ENCODE results near the gene IKZF1.
A peak's percentile ranks its signal among the peaks of the same experiment; 100 is the strongest.

IKZF1 gene

GRCh38 chr7:50362712-50363282 is 58.3 kb downstream of the IKZF1 start:
- Mint-ChIP-seq H3K36me3 (ENCODE audit: insufficient read depth) (peaks cover 83% of the 10 kb centered on the region), H3K9me3 (peaks cover 3 to 9% of the 10 kb centered on the region in 2 donors), H3K27ac (peak overlapping the region; percentile 99 to 100), H3K27me3 (no peaks in the 10 kb centered on the region), H3K4me3 (peak overlapping the region; percentile 83 to 86), H3K4me1 (ENCODE audit: low read depth in 2 of 2) (peaks cover 80 to 84% of the 10 kb centered on the region in 2 donors)
- ATAC-seq (replicated peaks) (peak; percentile 41), DNase-seq (peak; percentile 56 to 71 (median 62))

- ATAC-seq (replicated peaks), result peak; percentile 60
- DNase-seq, result peak; percentile 59 to 61 (median 60)
- Mint-ChIP-seq H3K27me3 (no peaks in the 10 kb centered on the region), H3K36me3 (ENCODE audit: insufficient read depth) (peaks cover 83% of the 10 kb centered on the region), H3K4me3 (peak overlapping the region; percentile 83 to 86), H3K27ac (peak overlapping the region; percentile 99 to 100), H3K4me1 (ENCODE audit: low read depth in 2 of 2) (peaks cover 80 to 84% of the 10 kb centered on the region in 2 donors), H3K9me3 (peaks cover 3 to 9% of the 10 kb centered on the region in 2 donors)
Observed at GRCh38 chr7:50363327-50364060, 59.0 kb downstream of the IKZF1 start.

- peaks cover 3 to 9% of the 10 kb centered on the region in 2 donors for H3K9me3 Mint-ChIP-seq
- no peak for ATAC-seq (replicated peaks)
- H3K27me3 Mint-ChIP-seq, result no peaks in the 10 kb centered on the region
- H3K27ac Mint-ChIP-seq, result peak overlapping the region; percentile 99 to 100
- H3K36me3 Mint-ChIP-seq (ENCODE audit: insufficient read depth), result peaks cover 76% of the 10 kb centered on the region
- H3K4me1 Mint-ChIP-seq (ENCODE audit: low read depth in 2 of 2), result peaks cover 74 to 78% of the 10 kb centered on the region in 2 donors
- peak overlapping the region in 1 of 2 donors; percentile 8 for H3K4me3 Mint-ChIP-seq
- no peak for DNase-seq
Observed at GRCh38 chr7:50364645-50365044, 60.1 kb downstream of the IKZF1 start.

GRCh38 chr7:50366311-50366710 is 61.8 kb downstream of the IKZF1 start:
- peak overlapping the region; percentile 88 to 89 for H3K27ac Mint-ChIP-seq
- H3K27me3 Mint-ChIP-seq, result no peaks in the 10 kb centered on the region
- peaks cover 76% of the 10 kb centered on the region for H3K36me3 Mint-ChIP-seq (ENCODE audit: insufficient read depth)
- ATAC-seq (replicated peaks) (no peak), DNase-seq (no peak)
- peaks cover 3 to 9% of the 10 kb centered on the region in 2 donors for H3K9me3 Mint-ChIP-seq
- H3K4me3 Mint-ChIP-seq, result peak overlapping the region; percentile 55 to 71
- peaks cover 67% of the 10 kb centered on the region in 2 donors for H3K4me1 Mint-ChIP-seq (ENCODE audit: low read depth in 2 of 2)

- DNase-seq, result peak in 1 of 3 experiments; percentile 32
- Mint-ChIP-seq H3K27ac (peak overlapping the region; percentile 88 to 89), H3K4me1 (ENCODE audit: low read depth in 2 of 2) (peaks cover 72 to 73% of the 10 kb centered on the region in 2 donors), H3K27me3 (no peaks in the 10 kb centered on the region), H3K36me3 (ENCODE audit: insufficient read depth) (peaks cover 76% of the 10 kb centered on the region), H3K4me3 (peak overlapping the region; percentile 55 to 71), H3K9me3 (peaks cover 3 to 9% of the 10 kb centered on the region in 2 donors)
- ATAC-seq (replicated peaks), result peak; percentile 29
Observed at GRCh38 chr7:50367100-50367499, 62.6 kb downstream of the IKZF1 start.

- no peak for ATAC-seq (replicated peaks)
- H3K9me3 Mint-ChIP-seq, result peaks cover 3 to 7% of the 10 kb centered on the region in 2 donors
- H3K4me1 Mint-ChIP-seq (ENCODE audit: low read depth in 2 of 2), result peaks cover 72 to 73% of the 10 kb centered on the region in 2 donors
- H3K27me3 Mint-ChIP-seq, result no peaks in the 10 kb centered on the region
- H3K4me3 Mint-ChIP-seq, result peak overlapping the region; percentile 63 to 71
- DNase-seq, result no peak
- peak overlapping the region; percentile 88 to 89 for H3K27ac Mint-ChIP-seq
- peaks cover 76% of the 10 kb centered on the region for H3K36me3 Mint-ChIP-seq (ENCODE audit: insufficient read depth)
Observed at GRCh38 chr7:50367570-50367969, 63.1 kb downstream of the IKZF1 start.

- peaks cover 72 to 73% of the 10 kb centered on the region in 2 donors for H3K4me1 Mint-ChIP-seq (ENCODE audit: low read depth in 2 of 2)
- ATAC-seq (replicated peaks), result no peak
Observed at GRCh38 chr7:50368366-50368765, 63.9 kb downstream of the IKZF1 start.

GRCh38 chr7:50369143-50370026 is 64.9 kb downstream of the IKZF1 start:
- peak overlapping the region; percentile 2 to 71 for H3K4me3 Mint-ChIP-seq
- no peaks in the 10 kb centered on the region for H3K27me3 Mint-ChIP-seq
- DNase-seq (peak; percentile 58 to 70 (median 61)), ATAC-seq (replicated peaks) (peak; percentile 63)
- H3K36me3 Mint-ChIP-seq (ENCODE audit: insufficient read depth), result peaks cover 75% of the 10 kb centered on the region
- peaks cover 67 to 74% of the 10 kb centered on the region in 2 donors for H3K4me1 Mint-ChIP-seq (ENCODE audit: low read depth in 2 of 2)
- peak overlapping the region; percentile 88 to 89 for H3K27ac Mint-ChIP-seq
- H3K9me3 Mint-ChIP-seq, result no peaks in the 10 kb centered on the region

More at GRCh38 chr7:50368366-50368765, 63.9 kb downstream of the IKZF1 start:
- Mint-ChIP-seq H3K9me3 (no peaks in the 10 kb centered on the region), H3K27ac (peak overlapping the region; percentile 88 to 89), H3K4me3 (peak overlapping the region; percentile 63 to 71), H3K27me3 (no peaks in the 10 kb centered on the region), H3K36me3 (ENCODE audit: insufficient read depth) (peaks cover 76% of the 10 kb centered on the region)
- no peak for DNase-seq

- DNase-seq, result no peak
- peaks cover 79% of the 10 kb centered on the region for H3K36me3 Mint-ChIP-seq (ENCODE audit: insufficient read depth)
- no peak for ATAC-seq (replicated peaks)
- peak overlapping the region; percentile 88 to 97 for H3K27ac Mint-ChIP-seq
- peak overlapping the region; percentile 12 to 18 for H3K4me3 Mint-ChIP-seq
- no peaks in the 10 kb centered on the region for H3K9me3 Mint-ChIP-seq
- H3K4me1 Mint-ChIP-seq (ENCODE audit: low read depth in 2 of 2), result peaks cover 68 to 69% of the 10 kb centered on the region in 2 donors
- no peaks in the 10 kb centered on the region for H3K27me3 Mint-ChIP-seq
Observed at GRCh38 chr7:50370884-50371283, 66.4 kb downstream of the IKZF1 start.

GRCh38 chr7:50371551-50372021 is 67.1 kb downstream of the IKZF1 start:
- Mint-ChIP-seq H3K4me1 (ENCODE audit: low read depth in 2 of 2) (peaks cover 69 to 70% of the 10 kb centered on the region in 2 donors), H3K27ac (peak overlapping the region; percentile 88 to 97), H3K4me3 (peak overlapping the region; percentile 40 to 62), H3K36me3 (ENCODE audit: insufficient read depth) (peaks cover 84% of the 10 kb centered on the region), H3K9me3 (no peaks in the 10 kb centered on the region), H3K27me3 (no peaks in the 10 kb centered on the region)
- peak; percentile 20 for ATAC-seq (replicated peaks)
- no peak for DNase-seq

GRCh38 chr7:50372923-50373322 is 68.4 kb downstream of the IKZF1 start:
- DNase-seq (no peak), ATAC-seq (replicated peaks) (peak; percentile 22)
- no peaks in the 10 kb centered on the region for H3K27me3 Mint-ChIP-seq
- H3K27ac Mint-ChIP-seq, result peak overlapping the region; percentile 88 to 97
- H3K36me3 Mint-ChIP-seq (ENCODE audit: insufficient read depth), result peaks cover 84% of the 10 kb centered on the region
- no peaks in the 10 kb centered on the region for H3K9me3 Mint-ChIP-seq
- peak overlapping the region; percentile 7 to 40 for H3K4me3 Mint-ChIP-seq
- H3K4me1 Mint-ChIP-seq (ENCODE audit: low read depth in 2 of 2), result peaks cover 60 to 65% of the 10 kb centered on the region in 2 donors

GRCh38 chr7:50376056-50376820 is 71.7 kb downstream of the IKZF1 start:
- DNase-seq (no peak), ATAC-seq (replicated peaks) (no peak)
- no peaks in the 10 kb centered on the region for H3K9me3 Mint-ChIP-seq
- H3K36me3 Mint-ChIP-seq (ENCODE audit: insufficient read depth), result peaks cover 90% of the 10 kb centered on the region
- H3K27me3 Mint-ChIP-seq, result no peaks in the 10 kb centered on the region
- peaks cover 65 to 77% of the 10 kb centered on the region in 2 donors for H3K4me1 Mint-ChIP-seq (ENCODE audit: low read depth in 2 of 2)
- H3K27ac Mint-ChIP-seq, result peak overlapping the region; percentile 88 to 97
- no peak overlapping the region for H3K4me3 Mint-ChIP-seq
